Mesenchymal stem cell (in vitro differentiated cells and primary cell): ENCODE results near the gene NEU4.
"Not testable (repeated sequence)": the region's sequence is repeated elsewhere in the genome, so short reads cannot be mapped to it uniquely, and the experiment has no call there.

ENCODE experiments used
- DNase-seq: peaks from one replicate; pipeline ENCODE4 v3.0.0-alpha.2; 2013
- H2AFZ ChIP-seq: one replicate; pipeline ENCODE4 v1.6.1; 2013; ENCODE audit warnings: low read depth, mild to moderate bottlenecking, control low read depth, inconsistent platforms, low read length, moderate library complexity
- H2AK5ac ChIP-seq: 2 replicates; pipeline ENCODE4 v1.6.1; 2013; ENCODE audit warnings: low read length, moderate library complexity, mild to moderate bottlenecking, inconsistent platforms; ENCODE audit not compliant: severe bottlenecking
- H2BK120ac ChIP-seq: one replicate; pipeline ENCODE4 v1.6.1; 2013; ENCODE audit warnings: low read depth, mild to moderate bottlenecking, inconsistent platforms, low read length, moderate library complexity
- H2BK12ac ChIP-seq, 2 experiments: one replicate each; pipeline ENCODE4 v1.6.1; 2013; ENCODE audit warnings: inconsistent platforms in 2 of 2, low read length in 2 of 2, mild to moderate bottlenecking in 2 of 2, moderate library complexity in 2 of 2, control low read depth in 1 of 2
- H2BK15ac ChIP-seq: one replicate; pipeline ENCODE4 v1.6.1; 2013; ENCODE audit warnings: mild to moderate bottlenecking, low read depth, inconsistent platforms; ENCODE audit not compliant: poor library complexity, severe bottlenecking
- H2BK5ac ChIP-seq: 2 replicates; pipeline ENCODE4 v1.6.1; 2013; ENCODE audit warnings: low read depth, mild to moderate bottlenecking, low read length, control low read depth, inconsistent platforms; ENCODE audit not compliant: poor library complexity, severe bottlenecking
- H3K14ac ChIP-seq, 2 experiments: one replicate each; pipeline ENCODE4 v1.6.1; 2013; ENCODE audit warnings: inconsistent platforms in 2 of 2, low read length in 2 of 2, control low read depth in 1 of 2, mild to moderate bottlenecking in 1 of 2, moderate library complexity in 1 of 2
- H3K18ac ChIP-seq, 2 experiments: one replicate each; pipeline ENCODE4 v1.6.1; 2013; ENCODE audit warnings: inconsistent platforms in 2 of 2, low read length in 2 of 2, control low read depth in 1 of 2, low read depth in 1 of 2, mild to moderate bottlenecking in 1 of 2
- H3K23ac ChIP-seq, 2 experiments: one replicate each; pipeline ENCODE4 v1.6.1; 2013; ENCODE audit warnings: inconsistent platforms in 2 of 2, low read length in 2 of 2, mild to moderate bottlenecking in 2 of 2, moderate library complexity in 2 of 2, control low read depth in 1 of 2
- H3K27ac ChIP-seq: 2 replicates; pipeline ENCODE4 v1.5.1; 2013; ENCODE audit warnings: mild to moderate bottlenecking, moderate library complexity, low read length, control low read depth, inconsistent platforms; ENCODE audit not compliant: poor library complexity, severe bottlenecking
- H3K27me3 ChIP-seq, 2 experiments: 2 replicates each; pipeline versions ENCODE4 v1.6.1 to v1.7.0; 2013; ENCODE audit warnings: low read length in 2 of 2, mild to moderate bottlenecking in 2 of 2, moderate library complexity in 2 of 2, control low read depth in 1 of 2, inconsistent platforms in 1 of 2; ENCODE audit not compliant: control insufficient read depth in 1 of 2, insufficient read depth in 1 of 2
- H3K36me3 ChIP-seq, 2 experiments: 2 replicates each; pipeline versions ENCODE4 v1.6.1 to v1.7.0; 2013; ENCODE audit warnings: low read length in 2 of 2, control low read depth in 1 of 2, inconsistent platforms in 1 of 2, low read depth in 1 of 2, mild to moderate bottlenecking in 1 of 2; ENCODE audit not compliant: insufficient read depth in 2 of 2, control insufficient read depth in 1 of 2
- H3K4ac ChIP-seq, 2 experiments: one replicate each; pipeline ENCODE4 v1.6.1; 2013; ENCODE audit warnings: inconsistent platforms in 2 of 2, low read length in 2 of 2, mild to moderate bottlenecking in 2 of 2, moderate library complexity in 2 of 2, control low read depth in 1 of 2, low read depth in 1 of 2
- H3K4me1 ChIP-seq: 2 replicates; pipeline ENCODE4 v1.6.1; 2013; ENCODE audit warnings: low read depth, low read length, control low read depth; ENCODE audit not compliant: control insufficient read depth, insufficient read depth
- H3K4me2 ChIP-seq: 2 replicates; pipeline ENCODE4 v1.6.1; 2013; ENCODE audit warnings: low read length, mild to moderate bottlenecking, inconsistent platforms; ENCODE audit not compliant: poor library complexity, severe bottlenecking
- H3K4me3 ChIP-seq, 2 experiments: 2 replicates each; pipeline versions ENCODE4 v1.5.1 to v1.7.0; 2013; ENCODE audit warnings: low read length in 2 of 2, mild to moderate bottlenecking in 2 of 2, control low read depth in 1 of 2, low read depth in 1 of 2; ENCODE audit not compliant: insufficient read depth in 1 of 2
- H3K79me1 ChIP-seq: replicated peaks from 2 replicates; pipeline ENCODE4 v1.6.1; 2013; ENCODE audit warnings: mild to moderate bottlenecking, control low read depth, low read length, inconsistent platforms; ENCODE audit not compliant: poor library complexity, severe bottlenecking
- H3K9ac ChIP-seq: 2 replicates; pipeline ENCODE4 v1.7.0; 2013; ENCODE audit warnings: mild to moderate bottlenecking, low read length, moderate library complexity
- H3K9me3 ChIP-seq: 2 replicates; pipeline ENCODE4 v1.7.0; 2013; ENCODE audit warnings: mild to moderate bottlenecking, low read length; ENCODE audit not compliant: control insufficient read depth
- H4K8ac ChIP-seq: one replicate; pipeline ENCODE4 v1.6.1; 2013; ENCODE audit warnings: inconsistent platforms, mild to moderate bottlenecking, low read length, moderate library complexity
- H4K91ac ChIP-seq: one replicate; pipeline ENCODE4 v1.6.1; 2013; ENCODE audit warnings: mild to moderate bottlenecking, low read length, inconsistent platforms
- WGBS: methylation state at CpG from one replicate; pipeline ENCODE4 v1.1.7; 2013; ENCODE audit warnings: mixed read lengths; 5-methylcytosine and 5-hydroxymethylcytosine counted together

The NEU4 gene

DNA sequence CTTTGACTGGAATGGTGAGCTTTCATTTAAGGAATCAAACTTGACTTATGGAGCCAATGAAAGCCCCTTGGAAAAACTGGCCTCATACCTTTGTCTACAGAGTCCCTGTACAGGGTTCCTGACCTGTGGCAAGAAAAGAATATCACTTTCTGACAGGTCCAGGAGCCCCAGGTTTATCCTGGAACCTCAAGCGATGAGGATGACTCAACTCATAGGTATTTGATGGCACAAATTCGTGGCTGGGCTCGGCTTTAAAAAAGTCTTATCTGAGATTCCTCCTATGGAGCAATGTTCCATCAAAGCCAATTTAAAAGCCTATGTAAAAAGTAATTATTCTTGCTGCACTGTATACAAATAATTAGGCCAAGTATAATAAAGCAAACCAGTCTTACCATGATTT lies 17.6 kb upstream of the NEU4 start:
- 68% methylated on average over 2 of the region's 3 CpGs for WGBS
- not testable (repeated sequence) for H3K4me2 ChIP-seq, H4K8ac ChIP-seq

DNA sequence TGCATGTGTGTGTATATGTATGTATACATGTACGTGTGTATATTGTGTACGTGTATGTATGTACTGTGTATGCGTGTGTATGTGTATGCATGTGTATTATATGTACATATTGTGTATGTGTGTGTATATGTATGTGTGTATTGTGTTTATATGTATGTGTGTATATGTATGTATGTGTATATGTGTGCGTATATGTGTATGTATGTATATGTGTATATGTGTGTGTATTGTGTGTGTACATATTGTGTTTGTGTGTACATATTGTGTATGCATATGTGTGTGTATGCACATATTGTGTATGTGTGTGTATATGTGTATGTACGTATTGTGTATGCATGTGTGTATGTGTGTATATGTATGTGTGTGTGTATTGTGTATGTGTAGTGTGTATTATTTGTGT lies 15.6 kb upstream of the NEU4 start:
- Histone ChIP-seq H3K23ac (no peak overlapping the region), H3K4me3 (no peak overlapping the region), H3K79me1 (no peaks in the 10 kb centered on the region), H3K27ac (no peak overlapping the region), H2BK15ac (no peak overlapping the region), H2AK5ac (no peak overlapping the region), H4K8ac (no peak overlapping the region), H3K4me2 (no peak overlapping the region), H3K9me3 (no peaks in the 10 kb centered on the region), H3K4ac (no peak overlapping the region), H3K4me1 (peaks cover 2% of the 10 kb centered on the region), H3K18ac (no peak overlapping the region), H3K9ac (no peak overlapping the region), H2BK5ac (no peak overlapping the region), H3K36me3 (no peaks in the 10 kb centered on the region), H2BK12ac (no peak overlapping the region), H4K91ac (no peak overlapping the region), H2AFZ (no peak overlapping the region), H3K27me3 (peaks cover 13 to 48% of the 10 kb centered on the region in 2 experiments), H3K14ac (no peak overlapping the region), H2BK120ac (no peak overlapping the region)
- 95% methylated on average over 5 of the region's 5 CpGs for WGBS
- DNase-seq: no peak

More for the DNA sequence above, 17.6 kb upstream of the NEU4 start:
- H4K91ac ChIP-seq, DNase-seq, H2BK5ac ChIP-seq, H3K4me3 ChIP-seq, H3K18ac ChIP-seq, H3K14ac ChIP-seq, H3K79me1 ChIP-seq, H2AFZ ChIP-seq, H2BK120ac ChIP-seq, H3K4me1 ChIP-seq, H3K4ac ChIP-seq, H2AK5ac ChIP-seq, H3K27ac ChIP-seq, H2BK15ac ChIP-seq, H3K9me3 ChIP-seq, H3K23ac ChIP-seq, H3K36me3 ChIP-seq, H2BK12ac ChIP-seq, H3K9ac ChIP-seq: not testable (repeated sequence)
- peaks cover 9 to 33% of the 10 kb centered on the region in 2 experiments for H3K27me3 ChIP-seq

DNA sequence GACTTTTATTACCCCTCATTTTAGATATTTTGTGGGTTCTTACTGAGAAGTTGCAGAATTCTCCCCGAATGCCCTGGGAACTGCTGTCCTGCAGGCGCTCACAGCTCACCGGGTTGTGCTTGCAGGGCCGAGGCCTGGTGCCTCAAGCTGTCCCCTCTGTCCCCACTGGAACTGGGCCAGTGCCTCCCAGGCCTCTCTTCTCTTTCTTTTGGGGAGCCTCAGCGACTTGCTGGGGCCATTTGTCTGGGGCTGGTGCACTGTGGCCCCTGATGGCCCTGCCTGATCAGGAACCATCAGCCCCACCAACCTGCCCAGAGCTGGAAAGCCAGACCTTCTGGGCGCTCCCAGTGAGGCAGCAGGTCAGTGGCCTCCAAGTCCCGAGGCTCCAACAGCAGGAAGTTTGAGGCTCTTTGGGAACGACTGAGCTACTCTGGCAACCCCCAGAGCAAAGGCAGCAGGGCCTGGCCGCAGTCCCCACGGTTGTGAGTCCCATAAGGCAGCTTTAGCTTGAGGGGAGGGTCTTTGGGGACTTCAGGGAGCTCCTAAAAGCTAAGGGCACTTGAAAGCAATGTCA lies 14.7 kb upstream of the NEU4 start:
- no peak overlapping the region for H3K9ac ChIP-seq
- no peak overlapping the region for H2BK15ac ChIP-seq
- no peak overlapping the region for H3K4me3 ChIP-seq
- H2BK120ac ChIP-seq: no peak overlapping the region
- H3K36me3 ChIP-seq: no peaks in the 10 kb centered on the region
- 81% methylated on average over 10 of the region's 10 CpGs for WGBS
- H3K9me3 ChIP-seq: no peaks in the 10 kb centered on the region
- H3K4ac ChIP-seq: no peak overlapping the region
- peaks cover 2% of the 10 kb centered on the region for H3K4me1 ChIP-seq
- H3K4me2 ChIP-seq: no peak overlapping the region
- H3K18ac ChIP-seq: no peak overlapping the region
- H3K79me1 ChIP-seq: no peaks in the 10 kb centered on the region
- no peak overlapping the region for H2AFZ ChIP-seq
- no peak overlapping the region for H2BK12ac ChIP-seq
- no peak overlapping the region for H3K23ac ChIP-seq
- H4K8ac ChIP-seq: no peak overlapping the region
- H4K91ac ChIP-seq: no peak overlapping the region
- peaks cover 13 to 50% of the 10 kb centered on the region in 2 experiments for H3K27me3 ChIP-seq
- DNase-seq: no peak
- no peak overlapping the region for H3K27ac ChIP-seq
- no peak overlapping the region for H3K14ac ChIP-seq
- H2BK5ac ChIP-seq: no peak overlapping the region
- H2AK5ac ChIP-seq: no peak overlapping the region

DNA sequence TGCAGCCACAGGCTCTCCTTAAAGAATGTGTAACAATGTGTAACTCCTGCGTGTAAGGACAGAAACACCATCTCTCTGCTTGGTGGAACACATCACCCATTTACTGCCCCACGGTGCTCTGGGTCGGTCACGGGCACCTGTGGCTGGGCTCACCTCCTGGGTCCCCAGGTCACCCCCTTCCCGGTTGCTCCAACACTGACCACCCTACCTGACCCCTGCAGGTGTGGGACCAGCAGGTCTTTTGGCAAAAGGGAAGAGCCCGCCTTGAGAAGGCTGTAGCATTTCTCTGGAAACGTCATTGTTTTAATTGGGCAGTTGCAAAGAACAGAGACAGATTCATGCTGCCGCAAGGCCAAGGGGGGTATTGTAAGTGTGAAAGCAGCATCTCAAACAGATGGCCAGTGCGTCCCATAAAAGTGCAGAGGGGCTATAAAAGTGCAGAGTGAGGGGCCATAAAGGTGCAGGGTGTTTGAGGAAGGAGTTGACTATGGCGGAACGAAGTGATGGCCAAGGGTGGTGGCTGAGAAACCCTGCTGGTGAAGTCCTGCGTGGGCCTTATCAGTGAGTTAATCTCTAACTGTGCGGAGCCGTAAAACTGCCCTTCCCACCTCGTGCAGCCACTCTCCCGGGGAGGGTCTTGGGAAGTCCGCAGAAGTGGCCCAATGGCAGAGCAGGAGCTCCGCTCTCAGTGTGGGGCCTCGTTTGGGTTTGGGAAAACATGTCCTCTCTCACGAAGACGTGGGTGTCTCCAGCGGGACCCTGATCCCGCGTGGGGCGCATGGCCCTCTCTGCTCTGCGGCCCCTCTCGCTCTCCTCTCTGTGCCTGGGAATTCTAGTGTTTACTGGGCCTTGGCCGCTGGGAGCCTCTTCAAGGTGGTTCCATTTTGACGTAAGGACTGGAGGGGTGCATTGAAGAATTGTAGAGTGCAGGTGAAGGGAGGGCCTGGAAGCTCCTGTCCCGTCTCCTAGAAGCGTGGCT lies 13.7 kb upstream of the NEU4 start:
- no peak for DNase-seq
- Histone ChIP-seq H2AFZ (no peak overlapping the region), H3K79me1 (no peaks in the 10 kb centered on the region), H3K4me2 (no peak overlapping the region), H3K14ac (peak overlapping the region in 1 of 2 experiments; percentile 31), H3K9ac (no peak overlapping the region), H3K4ac (no peak overlapping the region), H3K4me1 (peaks cover 2% of the 10 kb centered on the region), H2BK15ac (no peak overlapping the region), H2BK12ac (no peak overlapping the region), H3K4me3 (no peak overlapping the region), H3K9me3 (no peaks in the 10 kb centered on the region), H3K27me3 (peaks cover 13 to 54% of the 10 kb centered on the region in 2 experiments), H4K91ac (no peak overlapping the region), H3K36me3 (no peaks in the 10 kb centered on the region), H2BK120ac (no peak overlapping the region), H4K8ac (no peak overlapping the region), H3K23ac (no peak overlapping the region), H2BK5ac (no peak overlapping the region), H2AK5ac (no peak overlapping the region), H3K18ac (no peak overlapping the region), H3K27ac (no peak overlapping the region)
- WGBS: 89% methylated on average over 31 of the region's 31 CpGs
